GM12878 (cell line): ENCODE data around the gene HEMK1. TPM values are rescaled to one million over a fixed set of nuclear protein-coding genes. Genes with fewer than 3 reads are reported as not detected.

Experiments
- BHLHE40 ChIP-seq, 2 experiments: fragments of 450-650 bp in 1 of 2; IDR thresholded peaks; 2 replicates each; pipeline ENCODE4 v1.6.1; 2011 to 2017; ENCODE audit warnings: low read depth in 2 of 2, borderline replicate concordance in 1 of 2, improper control_type of control experiment in 1 of 2, low read length in 1 of 2, mild to moderate bottlenecking in 1 of 2
- EED ChIP-seq: sonication (generic); IDR thresholded peaks from 2 replicates; pipeline ENCODE4 v1.6.1; 2016; ENCODE audit warnings: antibody characterized with exemption, low read depth
- EGR1 ChIP-seq, 2 experiments: IDR thresholded peaks; 1 replicate in 1 of 2; 2 replicates in 1 of 2; pipeline ENCODE4 v1.6.1; 2011 to 2012; ENCODE audit warnings: low read depth in 2 of 2, low read length in 2 of 2, borderline replicate concordance in 1 of 2, mild to moderate bottlenecking in 1 of 2, moderate library complexity in 1 of 2
- ESRRA ChIP-seq: IDR thresholded peaks from 2 replicates; pipeline ENCODE4 v1.6.1; 2012; ENCODE audit warnings: mild to moderate bottlenecking, low read length, improper control_type of control experiment
- FOXK2 ChIP-seq: fragments of 450-650 bp; IDR thresholded peaks from 2 replicates; pipeline ENCODE4 v1.6.1; 2017; ENCODE audit warnings: mild to moderate bottlenecking, moderate library complexity
- GATAD2B ChIP-seq: fragments of 450-650 bp; conservative IDR thresholded peaks from 2 replicates; pipeline ENCODE4 v1.6.1; 2017; ENCODE audit warnings: low read depth, mild to moderate bottlenecking, moderate library complexity
- HDAC2 ChIP-seq: fragments of 200-600 bp; sonication (generic); IDR thresholded peaks from 2 replicates; pipeline ENCODE4 v1.6.1; 2017
- IKZF1 ChIP-seq: fragments of 450-650 bp; conservative IDR thresholded peaks from 2 replicates; pipeline ENCODE4 v1.6.1; 2017; ENCODE audit warnings: antibody characterized with exemption, mild to moderate bottlenecking
- IKZF2 ChIP-seq, 2 experiments: fragments of 450-650 bp; IDR thresholded peaks; 2 replicates each; pipeline ENCODE4 v1.6.1; 2017; ENCODE audit warnings: mild to moderate bottlenecking in 2 of 2, moderate library complexity in 2 of 2
- MTA2 ChIP-seq: fragments of 450-650 bp; IDR thresholded peaks from 2 replicates; pipeline ENCODE4 v1.6.1; 2016; ENCODE audit warnings: low read depth, mild to moderate bottlenecking, moderate library complexity
- MTA3 ChIP-seq: IDR thresholded peaks from 2 replicates; pipeline ENCODE4 v1.6.1; 2012; ENCODE audit warnings: low read length, inconsistent platforms, borderline replicate concordance
- MXI1 ChIP-seq: fragments of 150-350 bp; IDR thresholded peaks from 2 replicates; pipeline ENCODE4 v1.6.1; 2011; ENCODE audit warnings: low read depth, mild to moderate bottlenecking, inconsistent platforms, low read length, improper control_type of control experiment
- NR2F1 ChIP-seq: fragments of 450-650 bp; conservative IDR thresholded peaks from 2 replicates; pipeline ENCODE4 v1.6.1; 2017; ENCODE audit warnings: mild to moderate bottlenecking
- PML ChIP-seq: IDR thresholded peaks from 2 replicates; pipeline ENCODE4 v1.6.1; 2012; ENCODE audit warnings: low read length, inconsistent platforms
- RELA ChIP-seq: fragments of 450-650 bp; IDR thresholded peaks from 2 replicates; pipeline ENCODE4 v1.8.0; 2014; ENCODE audit warnings: borderline replicate concordance; ENCODE audit not compliant: partially characterized antibody
- RUNX3 ChIP-seq: IDR thresholded peaks from 2 replicates; pipeline ENCODE4 v1.6.1; 2012; ENCODE audit warnings: low read length, inconsistent platforms
- SIX5 ChIP-seq: IDR thresholded peaks from 2 replicates; pipeline ENCODE4 v1.6.1; 2011; ENCODE audit warnings: mild to moderate bottlenecking, low read depth, low read length, moderate library complexity; ENCODE audit not compliant: severe bottlenecking
- SMC3 ChIP-seq: IDR thresholded peaks from 2 replicates; pipeline ENCODE4 v1.6.1; 2011; ENCODE audit warnings: low read length, improper control_type of control experiment, borderline replicate concordance
- SREBF1 ChIP-seq: IDR thresholded peaks from 2 replicates; pipeline ENCODE4 v1.6.1; 2012; ENCODE audit warnings: mild to moderate bottlenecking, low read length
- TCF12 ChIP-seq: IDR thresholded peaks from 2 replicates; pipeline ENCODE4 v1.6.1; 2011; ENCODE audit warnings: low read depth, mild to moderate bottlenecking, low read length
- YY1 ChIP-seq: IDR thresholded peaks from 2 replicates; pipeline ENCODE4 v1.6.1; 2011; ENCODE audit warnings: low read depth, mild to moderate bottlenecking, low read length
- ZNF24 ChIP-seq: fragments of 450-650 bp; IDR thresholded peaks from 2 replicates; pipeline ENCODE4 v1.6.1; 2017; ENCODE audit warnings: antibody characterized with exemption, mild to moderate bottlenecking
- ZNF384 ChIP-seq: IDR thresholded peaks from 2 replicates; pipeline ENCODE4 v1.6.1; 2012; ENCODE audit warnings: low read depth, mild to moderate bottlenecking, low read length, improper control_type of control experiment, borderline replicate concordance
- ZNF622 ChIP-seq: fragments of 450-650 bp; IDR thresholded peaks from 2 replicates; pipeline ENCODE4 v1.6.1; 2017; ENCODE audit warnings: mild to moderate bottlenecking, inconsistent platforms
- polyA plus RNA-seq, 11 experiments: library from polyadenylated mRNA; depleted of rRNA in 4 of 11; unstranded in 6 of 11; stranded (reverse) in 5 of 11; fragments of >200 nt; fragmentation: Nextera tagmentation in 4 of 11; fragmentation: Illumina TruSeq in 1 of 11; extraction: Ambion mirVana in 4 of 11; extraction: Trizol in 1 of 11; gene quantifications; 1 replicate in 1 of 11; 2 replicates in 10 of 11; pipeline versions ENCODE4 v1.2.1 to v1.2.3, GENCODE V29; 2011 to 2016; ENCODE audit warnings: inconsistent platforms in 2 of 11, missing spikeins in 2 of 11, low read depth in 1 of 11
- total RNA-seq, 4 experiments: library from RNA; depleted of rRNA in 3 of 4; stranded (reverse); fragments of >200 nt in 3 of 4; fragmentation: Illumina TruSeq in 1 of 4; extraction: Trizol in 1 of 4; gene quantifications; 2 replicates each; pipeline versions ENCODE4 v1.2.1 to v1.2.3, GENCODE V29; 2013 to 2021
- TF ChIP-seq, protein P1 (sequence below): fragments of 450-650 bp; conservative IDR thresholded peaks from 2 replicates; pipeline ENCODE4 v1.6.1; 2017; ENCODE audit warnings: mild to moderate bottlenecking, moderate library complexity
- TF ChIP-seq, protein P2 (sequence below): IDR thresholded peaks from 2 replicates; pipeline ENCODE4 v1.6.1; 2011; ENCODE audit warnings: mild to moderate bottlenecking, low read depth, low read length, moderate library complexity; ENCODE audit not compliant: insufficient replicate concordance

Gene HEMK1
- total and polyA plus RNA-seq, 10 of the 15 experiments (the other 5 are each of a cell fraction or from before 2014, with no cell fraction given), result 2.8 to 19.0 (median 12.0) TPM

- TF ChIP-seq RELA, result peak; percentile 28
- no peak for TF ChIP-seq HDAC2
- TF ChIP-seq ZNF622, result no peak
- no peak for TF ChIP-seq ZNF24
- no peak for TF ChIP-seq MTA3
- TF ChIP-seq MTA2, result no peak
- no peak for TF ChIP-seq PML
- TF ChIP-seq NR2F1, result no peak
- peak; percentile 91 for TF ChIP-seq SMC3
- TF ChIP-seq YY1, result peak; percentile 57; the same call in 1 of the 2 replicates
- TF ChIP-seq FOXK2, result no peak
- peak; percentile 50; the same call in 1 of the 2 replicates for TF ChIP-seq IKZF1
- TF ChIP-seq, protein P1, sequence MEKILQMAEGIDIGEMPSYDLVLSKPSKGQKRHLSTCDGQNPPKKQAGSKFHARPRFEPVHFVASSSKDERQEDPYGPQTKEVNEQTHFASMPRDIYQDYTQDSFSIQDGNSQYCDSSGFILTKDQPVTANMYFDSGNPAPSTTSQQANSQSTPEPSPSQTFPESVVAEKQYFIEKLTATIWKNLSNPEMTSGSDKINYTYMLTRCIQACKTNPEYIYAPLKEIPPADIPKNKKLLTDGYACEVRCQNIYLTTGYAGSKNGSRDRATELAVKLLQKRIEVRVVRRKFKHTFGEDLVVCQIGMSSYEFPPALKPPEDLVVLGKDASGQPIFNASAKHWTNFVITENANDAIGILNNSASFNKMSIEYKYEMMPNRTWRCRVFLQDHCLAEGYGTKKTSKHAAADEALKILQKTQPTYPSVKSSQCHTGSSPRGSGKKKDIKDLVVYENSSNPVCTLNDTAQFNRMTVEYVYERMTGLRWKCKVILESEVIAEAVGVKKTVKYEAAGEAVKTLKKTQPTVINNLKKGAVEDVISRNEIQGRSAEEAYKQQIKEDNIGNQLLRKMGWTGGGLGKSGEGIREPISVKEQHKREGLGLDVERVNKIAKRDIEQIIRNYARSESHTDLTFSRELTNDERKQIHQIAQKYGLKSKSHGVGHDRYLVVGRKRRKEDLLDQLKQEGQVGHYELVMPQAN, result peak; percentile 35; the same call in 1 of the 2 replicates
- TF ChIP-seq IKZF2 (IDR thresholded peaks at IDR 0.05), result no peak
- no peak for TF ChIP-seq GATAD2B
- TF ChIP-seq TCF12, result 0 out of 2 replicates have a peak, but pooled peaks have one; percentile 15
- TF ChIP-seq SREBF1, result no peak
- 0 out of 2 replicates have a peak, but pooled peaks have one; percentile 16 for TF ChIP-seq EED
- TF ChIP-seq ZNF384, result no peak
- 0 out of 2 replicates have a peak, but pooled peaks have one; percentile 31 for TF ChIP-seq MXI1
- peak in 1 of 2 experiments; percentile 17; a peak in 1 of 4 replicates for TF ChIP-seq BHLHE40 (IDR thresholded peaks at IDR 0.05; ENCODE audit: borderline replicate concordance in 1 of 2, low read depth in 2 of 2, low read length in 1 of 2)
- TF ChIP-seq RUNX3, result peak; percentile 17; the same call in 1 of the 2 replicates
- TF ChIP-seq, protein P2, sequence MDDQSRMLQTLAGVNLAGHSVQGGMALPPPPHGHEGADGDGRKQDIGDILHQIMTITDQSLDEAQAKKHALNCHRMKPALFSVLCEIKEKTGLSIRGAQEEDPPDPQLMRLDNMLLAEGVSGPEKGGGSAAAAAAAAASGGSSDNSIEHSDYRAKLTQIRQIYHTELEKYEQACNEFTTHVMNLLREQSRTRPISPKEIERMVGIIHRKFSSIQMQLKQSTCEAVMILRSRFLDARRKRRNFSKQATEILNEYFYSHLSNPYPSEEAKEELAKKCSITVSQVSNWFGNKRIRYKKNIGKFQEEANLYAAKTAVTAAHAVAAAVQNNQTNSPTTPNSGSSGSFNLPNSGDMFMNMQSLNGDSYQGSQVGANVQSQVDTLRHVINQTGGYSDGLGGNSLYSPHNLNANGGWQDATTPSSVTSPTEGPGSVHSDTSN, result no peak
- no peak for TF ChIP-seq SIX5
- TF ChIP-seq ESRRA, result no peak
- TF ChIP-seq EGR1 (IDR thresholded peaks at IDR 0.05; ENCODE audit: borderline replicate concordance in 1 of 2, low read depth in 2 of 2, low read length in 2 of 2), result 0 out of 3 replicates have a peak, but pooled peaks of 1 of the 2 experiments have one; percentile 6
Observed at GRCh38 chr3:50616003-50616769, 46.9 kb downstream of the HEMK1 start (continued).
